DMS153 treated with DMSO at 0.1 percent for 48 hours (cell line): Measurements from ENCODE around the gene SART3.
"Not testable (repeated sequence)": the region's sequence is repeated elsewhere in the genome, so short reads cannot be mapped to it uniquely, and the experiment has no call there.

Experiments used
- DNase-seq: peaks from one replicate; lab custom pipeline; 2025; ENCODE audit not compliant: unreplicated experiment; lab: John Stamatoyannopoulos, UW

SART3 gene

GRCh38 chr12:108582978-108583770 lies 22.2 kb upstream of the SART3 start:
- DNase-seq = no peak

- DNase-seq = no peak
These were observed 21.5 kb upstream of the SART3 start for GRCh38 chr12:108582509-108582908.

GRCh38 chr12:108581311-108582227 lies 20.6 kb upstream of the SART3 start:
- no peak for DNase-seq

GRCh38 chr12:108580531-108580930 lies 19.6 kb upstream of the SART3 start:
- DNase-seq = no peak

- DNase-seq = no peak
These were observed 17.8 kb upstream of the SART3 start for GRCh38 chr12:108578813-108579212.

- no peak for DNase-seq
These were observed 17.3 kb upstream of the SART3 start for GRCh38 chr12:108578264-108578663.

GRCh38 chr12:108577458-108577857 lies 16.5 kb upstream of the SART3 start:
- DNase-seq = no peak

- DNase-seq = no peak
These were observed 15.8 kb upstream of the SART3 start for GRCh38 chr12:108576660-108577234.

- DNase-seq = no peak
These were observed 14.4 kb upstream of the SART3 start for GRCh38 chr12:108575199-108575912.

GRCh38 chr12:108574276-108574675 lies 13.3 kb upstream of the SART3 start:
- not testable (repeated sequence) for DNase-seq

- DNase-seq = no peak
These were observed 12.3 kb upstream of the SART3 start for GRCh38 chr12:108573317-108573716.

- no peak for DNase-seq
These were observed 11.3 kb upstream of the SART3 start for GRCh38 chr12:108572166-108572790.

GRCh38 chr12:108571609-108572165 lies 10.7 kb upstream of the SART3 start:
- DNase-seq = no peak

- no peak for DNase-seq
These were observed 10.0 kb upstream of the SART3 start for GRCh38 chr12:108570743-108571608.

GRCh38 chr12:108568338-108569154 lies 7.6 kb upstream of the SART3 start:
- peak; percentile 25 for DNase-seq

GRCh38 chr12:108567406-108568337 lies 6.7 kb upstream of the SART3 start:
- DNase-seq = no peak

- no peak for DNase-seq
These were observed 5.5 kb upstream of the SART3 start for GRCh38 chr12:108566452-108566851.
